ENCODE data around the gene AKAP13.

GRCh38 chr15:85351965-85352364 is 28.4 kb upstream of the AKAP13 start:
- TF ChIP-seq CTCF (IDR thresholded peaks at IDR 0.05) (no peak), POLR2A (IDR thresholded peaks at IDR 0.05) (no peak)
